ENCODE data around the gene PRR7.

The PRR7 gene

DNA sequence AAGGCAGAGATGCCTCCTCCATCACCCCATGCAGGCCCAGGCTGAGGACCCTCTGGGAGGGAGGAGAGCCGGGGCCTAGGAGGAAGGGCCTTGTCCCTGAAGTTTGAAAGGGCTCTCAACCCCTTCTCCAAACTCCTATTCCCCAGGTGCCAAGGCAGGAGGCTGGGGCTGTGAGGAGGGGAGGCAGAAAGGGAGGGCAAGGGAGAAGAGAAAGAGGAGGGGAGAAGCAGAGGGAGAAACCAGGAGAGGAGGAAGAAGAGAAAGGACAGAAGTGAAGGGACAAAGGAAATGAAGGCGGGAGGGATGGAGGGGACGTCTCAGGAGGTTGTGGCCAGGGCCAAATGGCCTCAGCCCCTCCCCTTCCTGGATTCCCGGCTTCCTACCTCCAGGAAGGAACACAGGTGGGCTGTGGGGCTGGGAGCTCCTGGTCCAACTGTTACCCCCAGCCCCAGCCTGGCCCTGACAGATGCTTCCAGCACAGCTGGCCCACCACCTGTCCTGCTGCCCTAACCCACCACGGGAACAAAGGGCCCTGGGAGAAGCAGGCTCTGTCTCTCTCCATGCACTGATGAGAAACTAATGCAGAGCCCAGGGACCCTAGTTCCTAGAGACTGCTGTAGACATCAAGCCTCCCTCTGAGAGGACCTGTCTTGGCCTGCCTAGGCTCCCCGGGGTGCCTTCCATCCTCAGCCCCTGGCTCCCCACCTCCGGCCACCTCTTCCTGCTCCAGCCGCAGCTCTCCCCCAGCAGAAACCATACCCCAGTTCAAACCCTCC is 23.3 kb downstream of the PRR7 start:
- no peak for DNase-seq

DNA sequence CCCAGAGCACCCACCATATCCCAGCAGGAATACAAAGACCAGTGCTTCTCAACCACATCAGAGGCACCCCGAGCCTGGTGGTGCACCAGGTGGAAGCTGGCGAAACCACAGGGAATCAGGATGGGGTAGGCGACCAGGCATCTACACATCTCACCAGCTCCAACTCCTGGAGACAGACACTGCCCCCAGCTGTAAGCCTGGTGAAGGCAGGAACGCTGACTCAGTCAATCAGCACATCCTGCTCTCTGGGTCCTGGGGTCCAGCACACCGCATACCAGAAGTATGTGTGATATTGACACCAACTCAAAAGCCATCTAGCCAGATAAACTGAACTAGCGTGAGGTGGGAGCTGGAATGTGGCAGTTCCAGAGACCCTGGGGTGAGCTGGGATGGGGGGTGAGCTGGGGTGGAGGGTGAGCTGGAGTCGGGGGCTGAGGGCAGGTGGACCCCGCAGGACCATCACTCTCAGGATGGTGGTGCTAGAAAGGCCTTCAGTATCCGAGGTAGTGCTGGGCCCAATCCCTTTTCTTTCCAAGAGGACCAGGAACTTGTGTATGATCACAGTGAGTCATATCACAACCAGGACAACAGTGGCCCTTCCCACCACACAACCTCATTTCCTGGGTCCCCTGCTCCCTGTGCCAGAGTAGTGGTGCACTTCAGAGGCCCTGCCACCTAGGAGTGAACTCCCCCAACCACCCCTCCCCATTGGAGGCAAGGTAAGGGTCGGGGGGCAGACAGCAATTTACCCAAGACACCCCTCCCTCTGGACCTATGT is 24.3 kb downstream of the PRR7 start:
- no peak for DNase-seq

DNA sequence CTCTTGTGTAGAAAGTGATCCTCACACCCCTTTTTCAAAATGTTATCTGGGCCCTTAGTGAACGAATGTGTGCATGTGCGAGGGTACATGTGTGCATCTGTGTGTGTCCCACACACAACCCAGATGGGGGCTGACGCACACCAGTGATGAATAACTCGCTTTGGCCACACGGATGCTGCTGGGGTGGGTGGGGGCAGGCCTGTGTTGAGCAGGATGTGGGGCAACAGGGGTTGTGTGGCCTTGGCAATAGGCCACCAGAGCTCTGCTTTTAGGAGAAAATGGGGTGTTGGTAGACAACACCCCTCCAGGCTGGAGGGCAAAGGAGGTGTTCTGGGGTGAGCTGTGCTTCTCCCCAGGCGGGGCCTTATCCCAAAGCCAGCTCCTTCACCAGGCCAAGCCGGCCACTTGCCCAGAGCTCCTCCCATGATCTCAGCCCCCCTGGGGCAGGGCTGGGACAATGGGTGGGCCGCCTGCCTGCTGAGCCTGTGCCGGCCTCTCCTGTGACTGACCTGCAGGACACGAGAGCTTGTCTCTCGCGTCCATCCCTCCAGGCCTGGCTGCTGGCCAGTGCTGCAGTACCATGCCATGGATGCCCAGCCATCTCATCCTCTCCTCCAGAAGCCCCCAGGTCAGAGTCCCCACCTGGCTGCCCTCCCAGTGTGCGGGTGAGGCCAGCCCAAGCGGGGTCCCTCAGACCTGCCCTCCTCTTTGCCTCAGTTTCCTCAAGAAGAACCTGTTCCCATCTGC is 25.2 kb downstream of the PRR7 start:
- no peak for DNase-seq

DNA sequence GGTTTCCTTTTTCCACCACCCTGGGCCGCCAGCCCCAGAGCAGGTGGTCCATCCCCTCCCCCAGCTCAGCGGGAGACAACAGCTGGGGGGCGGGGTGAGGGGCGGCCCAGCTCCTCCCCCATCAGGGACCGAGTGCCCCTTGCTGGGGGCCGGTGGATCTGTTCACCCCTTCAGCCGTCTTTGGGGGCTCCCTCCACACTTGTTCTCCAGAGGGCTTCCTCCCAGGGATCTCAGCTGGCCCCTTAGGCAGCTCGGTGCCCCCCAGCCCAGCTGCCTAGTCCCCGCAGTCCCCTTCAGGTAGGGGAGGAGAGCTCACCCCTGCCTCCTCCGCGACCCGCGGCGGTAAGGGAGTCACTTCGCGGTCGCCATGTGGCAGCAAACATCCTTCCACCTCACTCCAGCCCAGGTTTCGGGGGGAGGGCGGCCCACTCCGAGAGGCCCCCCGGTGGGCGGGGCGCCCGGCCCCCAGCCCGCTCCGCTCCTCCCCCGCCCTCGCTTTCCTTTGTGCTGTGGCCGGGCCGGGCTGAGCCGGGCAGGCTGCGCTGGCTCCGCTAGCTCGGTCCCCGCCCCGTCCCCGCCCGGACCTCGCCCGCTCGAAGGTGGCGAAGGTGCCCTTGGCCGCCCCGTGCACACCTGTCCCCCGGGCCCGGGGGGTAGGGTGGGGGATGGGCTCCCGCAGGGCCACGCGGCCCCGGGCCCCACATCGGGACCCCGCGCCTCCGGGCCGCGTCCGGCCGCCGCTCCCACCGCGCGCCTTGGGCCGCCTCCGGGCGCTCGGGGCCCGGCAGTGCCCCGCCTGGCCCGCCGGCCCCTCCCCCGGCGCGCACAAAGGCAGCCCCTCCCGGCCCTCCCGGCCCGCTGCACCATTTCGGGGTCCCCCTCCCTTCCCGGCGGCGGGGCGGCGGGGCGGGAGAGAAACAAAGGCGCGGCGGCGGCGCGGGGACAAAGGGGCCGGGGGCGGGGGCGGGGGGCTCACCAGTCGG is 26.1 kb downstream of the PRR7 start:
- DNase-seq = peak; percentile 66

DNA sequence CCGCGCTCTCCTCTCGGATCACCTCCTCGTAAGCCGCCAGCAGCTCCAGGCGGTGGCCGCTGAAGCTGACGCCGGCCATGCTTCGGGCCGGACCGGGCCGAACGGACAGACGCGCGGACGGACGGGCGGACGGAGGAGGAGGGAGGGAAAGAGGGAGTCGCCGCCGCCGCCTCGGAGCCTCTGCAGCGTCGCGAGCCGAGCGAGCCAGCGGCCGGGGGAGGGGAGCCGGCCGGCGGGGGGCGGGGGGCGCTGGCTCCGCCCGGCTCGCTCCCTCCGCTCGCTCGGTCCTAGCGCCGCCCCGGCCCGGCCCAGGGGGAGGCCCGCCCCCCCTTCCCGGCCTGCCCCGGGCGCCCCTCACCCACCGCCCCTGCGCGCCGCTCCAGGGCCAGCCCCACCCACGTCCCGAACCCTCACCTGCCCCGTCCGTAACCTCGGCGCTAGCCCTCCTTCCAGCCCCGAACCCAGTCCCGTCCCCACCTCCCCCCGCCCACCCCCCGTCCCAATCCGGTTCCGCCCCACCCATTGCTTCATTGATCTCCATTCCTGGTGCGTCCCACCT is 26.9 kb downstream of the PRR7 start, which contains the start of gene DBN1:
Gene DBN1 (minus strand): TSS at position 192 of the 559 bp plus-strand sequence. CDS start 113 bp downstream, at position 79.
- DNase-seq = peak; percentile 43

DNA sequence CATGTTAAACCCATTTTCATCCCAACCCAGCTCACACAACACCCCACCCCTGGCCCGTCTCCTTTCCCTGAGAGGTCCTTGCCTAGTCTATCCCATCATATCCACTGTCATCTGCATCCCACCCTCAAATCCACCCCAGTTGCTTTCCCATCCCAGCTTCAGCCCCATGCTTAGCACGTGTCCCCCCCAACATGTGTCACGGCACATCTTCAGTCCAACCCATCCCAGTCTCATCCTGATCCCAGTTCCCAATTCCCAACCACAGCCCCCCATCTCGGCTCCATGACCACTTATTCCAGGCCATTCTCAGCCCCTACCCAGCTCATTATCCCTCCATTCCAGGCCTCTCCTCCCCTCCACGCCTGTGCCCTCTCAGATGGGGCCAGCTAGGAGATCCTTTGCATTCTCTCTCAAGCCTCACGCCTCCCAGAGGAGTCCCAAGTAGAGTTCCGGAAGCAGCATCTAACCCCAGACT is 27.4 kb downstream of the PRR7 start:
- no peak for DNase-seq

DNA sequence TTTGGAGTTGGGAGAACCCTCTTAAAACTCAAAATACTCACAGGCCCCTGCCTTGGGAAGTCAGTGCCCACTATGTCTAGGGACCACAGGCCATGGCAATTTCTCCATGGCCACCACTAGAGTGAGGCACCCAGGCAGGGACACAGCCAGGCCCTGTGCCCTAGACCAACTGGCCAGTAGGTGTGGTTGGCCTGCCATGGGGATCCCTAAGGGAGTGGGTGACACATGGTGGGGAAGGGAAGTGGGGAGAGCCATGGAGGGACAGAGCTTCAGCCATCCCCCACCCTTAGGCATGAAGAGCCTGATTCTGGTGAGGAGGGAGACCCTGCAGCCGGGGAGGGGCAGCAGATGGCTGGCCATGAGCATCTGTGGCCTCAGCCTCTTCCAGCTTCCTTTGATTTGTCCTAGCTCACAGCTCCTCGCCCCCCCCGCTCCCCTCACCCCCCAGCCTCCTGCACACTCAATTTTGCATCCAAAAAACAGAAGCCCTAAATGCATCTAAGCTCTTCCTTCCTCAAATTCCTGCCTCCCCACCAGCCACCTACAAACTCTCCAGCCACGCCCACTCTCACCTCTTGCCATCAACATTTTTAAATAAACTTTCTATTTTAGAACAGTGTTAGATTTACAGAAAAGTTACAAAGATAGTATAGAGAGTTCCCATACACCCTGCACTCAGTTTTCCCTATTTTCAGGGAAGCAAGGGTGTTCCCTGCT is 28.4 kb downstream of the PRR7 start:
- DNase-seq = no peak

DNA sequence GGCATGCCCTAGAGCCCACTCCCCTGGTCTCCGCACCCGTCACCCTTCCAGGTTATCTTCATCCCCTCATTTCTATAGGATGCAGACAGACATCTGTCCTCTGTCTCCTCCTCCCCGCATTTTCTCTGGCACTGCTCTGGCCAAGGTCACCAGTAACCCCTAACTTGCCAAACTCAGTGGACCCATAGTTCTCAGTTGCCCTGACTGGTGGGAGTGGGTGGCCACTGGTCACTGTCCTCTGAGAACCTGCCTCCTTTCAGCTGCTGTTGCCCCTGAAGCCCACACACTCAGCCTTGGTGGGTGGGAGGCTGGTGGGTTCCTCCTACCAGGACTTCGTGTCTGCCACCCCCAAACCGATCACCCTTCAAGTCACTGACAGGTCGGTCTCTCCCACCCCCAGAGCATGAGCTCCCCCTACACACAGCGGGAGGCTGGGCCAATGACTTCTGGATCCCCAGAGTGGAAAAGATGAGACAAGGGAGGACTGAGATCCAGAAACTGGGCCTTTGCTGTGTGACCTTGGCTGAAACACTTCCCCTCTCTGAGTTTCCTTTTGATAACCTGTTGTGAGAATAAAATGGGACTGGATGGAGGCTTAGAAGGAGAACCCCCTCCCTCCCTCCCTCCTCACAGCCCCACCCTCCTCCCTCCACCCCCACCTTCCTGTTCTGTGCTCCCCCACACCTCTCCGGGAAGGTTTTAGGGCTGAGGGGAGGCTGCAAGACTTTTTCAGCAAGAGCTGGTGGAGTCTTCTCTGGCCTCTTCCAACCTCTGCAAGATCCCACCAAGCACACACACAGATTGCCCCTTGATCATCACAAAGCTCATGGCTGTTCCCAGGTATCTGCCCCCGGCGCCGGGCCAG is 29.2 kb downstream of the PRR7 start:
- no peak for DNase-seq

DNA sequence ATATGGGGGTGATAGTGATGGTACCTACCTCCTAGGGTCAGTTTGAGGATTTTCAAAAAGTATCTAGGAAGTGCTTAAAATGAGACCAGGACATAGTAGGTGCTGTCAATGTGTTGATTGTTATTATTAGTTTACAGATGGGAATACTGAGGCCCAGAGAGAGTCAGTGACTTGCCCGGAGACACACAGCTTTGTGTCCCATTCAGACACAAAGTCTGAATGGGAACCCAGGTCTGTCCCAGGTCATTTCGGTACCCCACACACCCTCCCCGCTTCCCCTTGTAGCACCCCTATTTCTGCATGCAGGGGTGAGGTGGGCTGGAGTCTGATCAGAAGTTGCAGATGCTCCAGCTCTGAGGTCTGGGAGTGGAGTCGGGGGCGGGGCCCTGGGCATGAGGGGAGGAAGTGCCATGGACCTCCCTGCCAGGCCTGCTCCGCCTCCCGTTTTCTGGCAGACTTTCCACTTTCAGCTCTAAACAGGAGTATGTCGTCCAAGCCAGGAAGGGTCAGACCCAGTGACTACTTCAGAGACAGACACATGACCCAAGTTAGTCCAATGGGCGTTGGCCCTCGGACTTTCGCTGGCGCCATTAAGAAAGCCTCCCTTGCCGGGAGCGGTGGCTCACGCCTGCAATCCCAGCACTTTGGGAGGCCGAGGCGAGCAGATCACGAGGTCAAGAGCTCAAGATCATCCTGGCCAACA is 30.1 kb downstream of the PRR7 start:
- no peak for DNase-seq

DNA sequence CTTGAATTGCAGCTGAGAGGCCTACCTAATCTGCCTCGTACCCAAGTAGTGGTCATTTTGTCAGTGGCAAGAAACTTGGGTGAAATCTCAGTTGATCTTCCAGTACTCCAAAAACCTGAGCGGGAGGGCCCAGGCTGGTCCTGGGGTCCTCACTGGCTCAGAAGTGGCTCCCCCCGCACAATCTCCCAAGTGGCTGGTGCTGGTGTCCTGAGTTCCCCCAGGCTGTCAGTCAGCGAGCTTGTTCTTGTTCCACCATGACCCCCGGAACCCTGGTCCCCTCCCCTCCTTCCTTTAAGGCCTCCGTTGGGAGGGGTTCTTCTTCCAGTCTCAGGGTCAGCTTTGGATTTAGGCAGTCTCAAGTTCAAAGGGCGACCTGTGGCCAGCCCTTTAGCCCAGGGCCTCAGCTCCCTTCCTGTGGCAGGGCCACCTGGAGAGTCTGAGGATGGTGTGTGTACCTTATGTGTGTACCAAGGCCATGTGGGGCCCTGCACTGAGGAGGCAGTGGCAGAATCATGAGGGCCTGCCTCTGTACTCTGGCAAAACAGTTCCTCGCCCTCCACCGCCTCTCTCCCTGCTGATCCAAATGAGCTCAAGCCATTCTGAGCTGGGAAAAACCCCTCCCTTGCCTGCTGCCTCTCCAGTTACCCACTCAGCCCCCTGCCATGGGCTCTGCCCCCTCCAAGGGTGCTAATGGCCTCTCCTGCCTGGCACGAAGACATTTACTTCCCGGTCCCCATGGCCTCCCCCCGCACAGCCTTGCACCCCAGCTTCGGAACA is 31.3 kb downstream of the PRR7 start:
- DNase-seq = no peak

DNA sequence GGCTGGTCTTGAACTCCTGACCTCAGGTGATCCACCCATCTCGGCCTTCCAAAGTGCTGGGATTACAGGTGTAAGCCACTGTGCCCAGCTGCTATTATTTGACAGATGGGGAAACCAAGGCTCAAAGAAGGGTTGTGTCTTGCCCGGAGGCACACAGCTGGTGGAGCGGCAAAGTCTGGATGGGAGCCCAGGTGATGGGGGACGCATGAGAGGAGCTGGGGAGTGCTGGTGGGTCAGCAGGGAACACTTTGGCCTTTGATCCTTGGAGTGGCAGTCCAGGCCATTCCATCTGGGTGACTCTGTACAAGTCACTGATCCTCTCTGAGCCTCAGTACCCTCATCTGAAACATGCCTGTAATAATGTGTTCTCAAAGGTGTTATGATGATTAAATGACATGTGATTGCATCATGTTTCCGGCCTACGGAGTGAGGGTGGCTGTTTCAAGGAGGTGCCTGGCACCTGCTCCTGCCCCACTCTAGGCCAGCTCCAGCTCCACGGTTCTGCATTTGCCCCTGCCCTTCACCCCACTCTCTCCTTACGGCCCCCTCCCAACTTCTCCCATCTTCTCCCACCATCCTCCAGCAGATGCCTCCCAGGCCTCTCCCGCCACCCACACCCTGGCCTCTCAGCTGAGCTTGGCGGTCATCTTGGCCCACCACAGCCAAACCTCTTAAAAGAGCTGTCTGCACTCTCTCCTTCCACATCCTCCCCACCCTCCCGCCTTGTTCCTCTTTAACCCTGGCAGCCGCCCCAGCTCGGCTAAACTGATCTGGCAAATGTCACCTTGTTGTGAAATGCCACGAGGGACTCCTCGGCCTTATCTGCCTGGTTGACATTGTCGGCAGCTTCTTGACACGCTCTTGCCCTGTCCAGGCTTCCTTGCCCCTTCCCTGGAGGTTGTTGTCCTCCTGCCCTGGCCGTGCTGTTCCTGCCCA is 32.4 kb downstream of the PRR7 start:
- peak; percentile 50 for DNase-seq

DNA sequence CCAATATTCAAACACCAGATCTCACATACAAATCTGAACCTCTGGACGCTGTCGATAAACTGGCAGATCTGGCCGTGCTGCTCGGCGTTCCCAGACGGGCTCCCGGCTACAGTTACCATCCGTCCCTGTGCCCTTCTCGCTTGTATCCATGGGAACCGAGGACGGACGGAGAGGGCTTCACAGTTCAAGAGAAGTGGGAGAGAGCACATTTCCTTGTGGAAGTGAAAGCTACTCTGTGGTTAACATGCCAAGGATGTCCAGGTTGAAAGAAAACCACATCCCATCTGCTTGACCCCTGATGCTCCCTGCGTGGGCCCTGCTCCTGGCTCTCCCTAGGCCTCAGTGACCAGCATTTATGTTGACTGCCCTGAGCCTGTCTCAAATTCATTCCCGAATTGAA is 33.2 kb downstream of the PRR7 start:
- DNase-seq = no peak

DNA sequence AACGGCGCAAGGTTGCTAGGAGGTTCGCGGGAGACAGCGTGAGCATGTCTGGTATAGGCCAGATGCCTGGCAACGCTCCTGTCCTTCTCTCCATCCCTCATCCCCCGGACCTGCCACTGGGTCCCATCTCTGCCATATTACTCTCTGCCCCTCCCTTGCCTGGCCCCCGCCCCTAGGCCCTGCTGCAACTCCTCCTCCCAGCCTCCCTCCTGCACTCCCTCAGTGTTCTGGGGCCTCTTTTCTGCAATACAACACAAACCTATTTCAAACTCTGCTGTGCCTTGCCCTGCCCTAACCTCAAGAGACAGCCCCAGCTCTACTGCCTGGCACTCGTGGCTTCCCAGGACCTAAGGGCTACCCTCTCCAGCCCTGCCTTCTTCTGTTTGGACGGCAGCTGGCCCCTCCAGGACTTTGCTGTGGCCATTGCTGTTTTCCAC is 35.8 kb downstream of the PRR7 start:
- no peak for DNase-seq

DNA sequence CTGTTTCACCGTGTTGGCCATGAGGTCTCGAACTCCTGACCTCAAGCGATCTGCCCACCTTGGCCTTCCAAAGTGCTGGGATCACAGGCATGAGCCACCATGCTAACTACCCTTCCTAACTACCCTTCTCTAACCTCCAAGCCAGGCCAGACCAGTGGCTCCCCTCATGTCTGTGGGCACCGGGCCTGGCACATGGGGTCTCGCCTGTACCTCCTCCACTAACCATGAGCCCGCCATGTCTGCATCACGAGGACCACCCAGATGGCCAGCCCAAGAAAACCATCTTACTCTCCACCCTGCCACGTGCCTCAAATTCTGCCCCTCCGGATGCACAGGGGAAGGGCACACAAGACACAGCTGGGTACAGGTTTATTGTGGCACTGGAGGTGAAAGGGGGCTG is 36.4 kb downstream of the PRR7 start:
- DNase-seq = no peak

DNA sequence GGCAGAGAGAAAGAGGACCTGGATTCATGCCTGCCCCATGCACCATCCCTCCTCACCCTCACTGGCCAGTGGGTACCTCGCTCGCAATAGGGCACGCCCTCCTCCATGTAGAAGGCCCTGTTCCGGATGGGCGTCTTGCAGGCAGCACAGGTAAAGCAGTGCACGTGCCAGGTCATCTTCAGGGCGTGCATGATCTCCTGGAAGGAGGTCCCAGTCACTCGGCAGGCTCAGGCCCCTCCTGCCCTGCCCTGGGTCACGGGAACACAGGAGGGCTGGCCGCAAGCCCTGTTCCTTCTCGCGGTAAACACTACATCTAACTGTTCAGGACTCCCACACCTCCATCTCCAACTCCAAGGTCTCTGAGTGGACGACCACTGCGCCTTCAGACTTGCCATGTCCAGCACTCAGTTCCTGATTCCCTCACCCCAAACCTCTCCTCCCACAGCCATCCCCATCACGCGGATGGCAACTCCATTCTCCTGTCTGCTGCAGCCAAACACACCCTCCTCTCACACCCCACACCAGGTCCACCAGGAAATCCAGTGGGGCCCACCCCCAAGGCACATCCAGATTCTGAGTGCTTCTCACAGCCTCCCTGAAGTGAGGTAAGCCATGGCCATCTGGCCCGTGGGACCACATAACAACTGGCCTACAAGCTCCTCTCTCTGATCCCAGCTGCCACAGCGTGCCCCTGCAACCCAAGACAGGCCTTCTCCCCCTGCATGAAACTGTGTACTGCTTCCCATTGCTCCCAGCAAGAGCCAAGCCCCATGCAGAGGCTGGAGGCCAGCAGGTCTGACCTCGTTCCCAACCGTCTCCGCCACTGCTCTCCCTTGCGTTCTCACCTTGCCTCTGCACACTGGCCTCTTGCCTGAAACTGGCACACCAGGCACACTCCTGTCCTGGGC is 37.6 kb downstream of the PRR7 start:
- no peak for DNase-seq

DNA sequence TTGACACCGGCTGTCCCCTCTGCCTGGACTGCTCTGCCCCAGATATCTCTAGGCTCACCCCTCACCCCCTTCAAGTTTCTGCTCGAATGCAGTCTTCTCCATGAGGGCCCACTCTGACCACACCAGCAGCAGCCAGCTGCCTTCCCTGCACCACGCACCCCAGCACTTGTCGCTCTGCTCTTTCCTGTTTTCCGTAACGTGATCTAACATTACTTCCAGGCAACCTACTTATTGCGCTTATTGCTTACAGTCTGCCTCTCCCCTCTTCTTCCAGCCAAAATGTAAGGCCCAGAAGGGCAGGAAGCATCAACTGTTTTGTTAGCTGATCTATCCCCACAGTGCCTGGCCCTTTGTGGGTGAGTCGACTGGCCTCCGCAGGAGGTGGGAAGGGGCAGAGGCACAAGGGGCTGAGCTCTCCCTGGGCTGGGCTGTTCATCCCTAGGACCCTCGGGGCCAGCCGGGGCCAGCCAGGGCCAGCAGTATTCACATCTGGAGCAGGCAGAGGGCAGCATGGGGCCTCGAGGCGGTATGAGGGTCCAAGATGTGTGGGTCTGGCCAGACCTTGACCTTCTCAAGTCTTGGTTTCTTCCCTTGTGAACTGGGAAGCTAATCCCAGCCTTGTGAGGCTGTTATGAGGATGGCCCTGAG is 38.4 kb downstream of the PRR7 start:
- DNase-seq = no peak
